Fibroblast of villous mesenchyme (primary cell): ENCODE measurements around the gene NAA25. TPM values are rescaled to one million over a fixed set of nuclear protein-coding genes. Genes with fewer than 3 reads are reported as not detected.

Experiments
- DNase-seq: peaks from one replicate; pipeline ENCODE4 v3.0.0-alpha.2; 2010; ENCODE audit warnings: low read depth
- H3K4me3 ChIP-seq: 2 replicates; pipeline ENCODE4 v1.5.1; 2011; ENCODE audit warnings: low read depth, mild to moderate bottlenecking, low read length
- total RNA-seq: library from RNA; depleted of rRNA; stranded (reverse); fragments of >200 nt; gene quantifications from 2 replicates; pipeline ENCODE4 v1.2.3, GENCODE V29; 2012
- TF ChIP-seq, protein P1 (sequence below): IDR thresholded peaks from 2 replicates; pipeline ENCODE4 v1.5.1; 2012; ENCODE audit warnings: low read depth, mild to moderate bottlenecking, low read length; ENCODE audit not compliant: insufficient read depth

The NAA25 gene
- 25.8 and 30.7 TPM in 2 replicates for total RNA-seq

GRCh38 chr12:112108202-112109079 is at the start of gene NAA25:
TSS of gene NAA25 (minus strand) at chr12:112108783. CDS start at chr12:112108773, 10 bp downstream.
- peak within 1 kb of the TSS; percentile 94 for H3K4me3 ChIP-seq
- peak; percentile 82 for DNase-seq
- TF ChIP-seq, protein P1, sequence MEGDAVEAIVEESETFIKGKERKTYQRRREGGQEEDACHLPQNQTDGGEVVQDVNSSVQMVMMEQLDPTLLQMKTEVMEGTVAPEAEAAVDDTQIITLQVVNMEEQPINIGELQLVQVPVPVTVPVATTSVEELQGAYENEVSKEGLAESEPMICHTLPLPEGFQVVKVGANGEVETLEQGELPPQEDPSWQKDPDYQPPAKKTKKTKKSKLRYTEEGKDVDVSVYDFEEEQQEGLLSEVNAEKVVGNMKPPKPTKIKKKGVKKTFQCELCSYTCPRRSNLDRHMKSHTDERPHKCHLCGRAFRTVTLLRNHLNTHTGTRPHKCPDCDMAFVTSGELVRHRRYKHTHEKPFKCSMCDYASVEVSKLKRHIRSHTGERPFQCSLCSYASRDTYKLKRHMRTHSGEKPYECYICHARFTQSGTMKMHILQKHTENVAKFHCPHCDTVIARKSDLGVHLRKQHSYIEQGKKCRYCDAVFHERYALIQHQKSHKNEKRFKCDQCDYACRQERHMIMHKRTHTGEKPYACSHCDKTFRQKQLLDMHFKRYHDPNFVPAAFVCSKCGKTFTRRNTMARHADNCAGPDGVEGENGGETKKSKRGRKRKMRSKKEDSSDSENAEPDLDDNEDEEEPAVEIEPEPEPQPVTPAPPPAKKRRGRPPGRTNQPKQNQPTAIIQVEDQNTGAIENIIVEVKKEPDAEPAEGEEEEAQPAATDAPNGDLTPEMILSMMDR: no peak

GRCh38 chr12:112153893-112154219 is 45.3 kb upstream of the NAA25 start:
- no peak for DNase-seq
- no peak overlapping the region for H3K4me3 ChIP-seq
- TF ChIP-seq, protein P1: no peak

GRCh38 chr12:112153181-112153892 is 44.8 kb upstream of the NAA25 start:
- no peak for DNase-seq
- no peak overlapping the region for H3K4me3 ChIP-seq
- TF ChIP-seq, protein P1: no peak

DNA sequence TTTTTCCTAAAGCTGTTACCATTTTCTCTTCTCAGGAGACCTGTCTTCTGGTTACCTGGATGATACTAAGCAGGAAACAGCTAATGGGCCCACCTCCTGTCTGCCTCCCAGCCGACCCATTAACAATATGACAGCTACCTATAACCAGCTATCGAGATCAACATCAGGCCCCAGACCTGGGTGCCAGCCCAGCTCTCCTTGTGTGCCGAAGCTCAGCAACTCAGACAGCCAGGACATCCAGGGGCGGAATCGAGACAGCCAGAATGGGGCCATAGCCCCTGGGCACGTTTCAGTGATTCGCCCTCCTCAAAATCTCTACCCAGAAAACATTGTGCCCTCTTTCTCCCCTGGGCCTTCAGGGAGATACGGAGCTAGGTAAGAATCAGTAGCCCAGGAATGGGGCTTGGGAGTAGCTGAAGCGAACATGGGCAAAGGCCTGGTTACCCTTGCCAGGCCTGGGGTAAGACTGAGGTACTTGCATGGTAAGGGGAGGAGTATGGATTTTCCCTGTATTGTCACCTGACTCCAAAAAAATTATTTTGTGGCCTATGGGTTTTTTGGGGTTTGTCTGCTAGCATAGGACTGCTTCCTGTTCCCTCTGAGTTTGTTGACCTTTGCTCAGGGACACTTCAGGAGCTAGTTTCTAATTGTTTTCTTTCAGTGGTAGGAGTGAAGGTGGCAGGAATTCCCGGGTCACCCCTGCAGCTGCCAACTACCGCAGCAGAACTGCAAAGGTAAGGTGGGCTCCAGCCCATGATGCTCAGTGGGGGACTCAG is 43.4 kb upstream of the NAA25 start:
- TF ChIP-seq, protein P1: no peak
- no peak overlapping the region for H3K4me3 ChIP-seq
- no peak for DNase-seq

DNA sequence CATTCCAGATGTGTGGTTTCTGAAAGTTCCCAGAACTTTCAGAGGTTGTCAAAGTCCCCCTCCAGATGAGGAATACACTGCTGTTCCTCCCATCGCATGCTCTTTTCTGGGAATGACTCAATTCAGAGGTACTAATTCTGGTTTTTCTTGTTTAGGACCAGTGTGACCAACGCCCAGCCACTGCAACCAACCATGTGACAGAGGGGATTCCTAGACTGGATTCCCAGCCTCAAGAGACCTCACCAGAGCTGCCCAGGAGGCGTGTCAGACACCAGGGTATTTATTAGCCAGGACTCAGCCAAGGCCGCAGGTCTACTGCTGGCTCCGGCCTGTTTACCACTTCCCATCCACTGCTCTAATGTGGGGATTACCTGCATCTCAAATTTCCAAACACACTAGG is 41.0 kb upstream of the NAA25 start:
- TF ChIP-seq, protein P1: no peak
- no peak overlapping the region for H3K4me3 ChIP-seq
- DNase-seq: no peak

- TF ChIP-seq, protein P1: no peak
- DNase-seq: peak; percentile 52
- H3K4me3 ChIP-seq: no peak overlapping the region
Observed at GRCh38 chr12:112148031-112148513, 39.5 kb upstream of the NAA25 start.
